Kidney epithelial cell (primary cell): ENCODE data around the gene MYOCD. TPM values are rescaled to one million over a fixed set of nuclear protein-coding genes. Genes with fewer than 3 reads are reported as not detected.

Experiments used
- DNase-seq: peaks from one replicate; pipeline ENCODE4 v3.0.0-alpha.2; 2010; ENCODE audit warnings: low read depth
- H3K27me3 ChIP-seq: 2 replicates; pipeline ENCODE4 v1.6.0; 2011; ENCODE audit warnings: low read length; ENCODE audit not compliant: control insufficient read depth, insufficient read depth
- H3K36me3 ChIP-seq: 2 replicates; pipeline ENCODE4 v1.5.1; 2011; ENCODE audit warnings: low read length; ENCODE audit not compliant: control insufficient read depth, insufficient read depth
- H3K4me3 ChIP-seq: 2 replicates; pipeline ENCODE4 v1.5.1; 2011; ENCODE audit warnings: low read depth, mild to moderate bottlenecking, control low read depth, low read length
- total RNA-seq: library from RNA; depleted of rRNA; stranded (reverse); fragments of >200 nt; gene quantifications from 2 replicates; pipeline ENCODE4 v1.2.3, GENCODE V29; 2015
- TF ChIP-seq, protein P1 (sequence below): IDR thresholded peaks from 2 replicates; pipeline ENCODE4 v1.5.1; 2011; ENCODE audit warnings: mild to moderate bottlenecking, moderate library complexity, low read length, control low read depth, inconsistent platforms; ENCODE audit not compliant: insufficient read depth, poor library complexity, severe bottlenecking

MYOCD gene
- total RNA-seq, 1 donor from 2014 or later = 2.1 TPM

DNA sequence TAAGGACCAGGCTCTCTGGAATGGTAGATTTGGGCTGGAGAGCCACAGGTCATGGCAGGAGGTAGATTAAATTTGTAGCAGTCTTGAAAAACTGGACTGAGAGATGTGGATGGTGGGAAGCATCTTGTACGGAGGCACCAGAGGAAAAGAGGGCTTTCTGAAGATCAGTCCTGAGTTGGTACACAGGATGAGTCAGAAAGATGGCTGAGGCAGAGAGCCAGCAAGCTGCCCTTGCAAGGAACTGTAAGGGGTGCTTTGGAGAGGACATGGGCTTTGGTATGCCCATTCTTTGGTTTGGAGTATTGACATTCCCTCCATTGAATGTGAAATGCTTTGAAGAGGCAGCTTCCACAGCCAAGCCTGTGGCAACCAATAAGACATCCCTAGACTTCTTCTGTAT, 55.9 kb downstream of the MYOCD start:
- H3K36me3 ChIP-seq = no peaks in the 10 kb centered on the region

DNA sequence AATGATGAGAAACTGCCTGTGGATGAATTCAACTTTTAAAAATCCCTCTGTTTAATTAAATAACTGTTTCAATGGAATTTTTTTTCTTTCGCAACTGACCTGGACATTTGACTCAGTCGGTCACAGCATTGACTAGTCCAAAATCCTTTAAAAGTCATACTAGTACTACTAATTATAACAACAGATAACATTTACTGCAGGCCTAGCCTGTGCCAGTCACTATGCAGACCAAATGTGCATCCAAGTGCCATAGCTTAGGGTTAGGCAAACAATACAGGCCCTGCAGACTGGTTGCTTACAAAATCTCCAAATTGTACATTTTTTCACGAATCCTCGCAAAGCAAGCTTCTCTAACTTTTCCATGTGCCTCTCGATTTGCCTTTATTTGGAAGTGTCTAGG, 56.6 kb downstream of the MYOCD start:
- no peak overlapping the region for H3K4me3 ChIP-seq

More for the DNA sequence above, 55.9 kb downstream of the MYOCD start:
- no peaks in the 10 kb centered on the region for H3K27me3 ChIP-seq
- TF ChIP-seq, protein P1, sequence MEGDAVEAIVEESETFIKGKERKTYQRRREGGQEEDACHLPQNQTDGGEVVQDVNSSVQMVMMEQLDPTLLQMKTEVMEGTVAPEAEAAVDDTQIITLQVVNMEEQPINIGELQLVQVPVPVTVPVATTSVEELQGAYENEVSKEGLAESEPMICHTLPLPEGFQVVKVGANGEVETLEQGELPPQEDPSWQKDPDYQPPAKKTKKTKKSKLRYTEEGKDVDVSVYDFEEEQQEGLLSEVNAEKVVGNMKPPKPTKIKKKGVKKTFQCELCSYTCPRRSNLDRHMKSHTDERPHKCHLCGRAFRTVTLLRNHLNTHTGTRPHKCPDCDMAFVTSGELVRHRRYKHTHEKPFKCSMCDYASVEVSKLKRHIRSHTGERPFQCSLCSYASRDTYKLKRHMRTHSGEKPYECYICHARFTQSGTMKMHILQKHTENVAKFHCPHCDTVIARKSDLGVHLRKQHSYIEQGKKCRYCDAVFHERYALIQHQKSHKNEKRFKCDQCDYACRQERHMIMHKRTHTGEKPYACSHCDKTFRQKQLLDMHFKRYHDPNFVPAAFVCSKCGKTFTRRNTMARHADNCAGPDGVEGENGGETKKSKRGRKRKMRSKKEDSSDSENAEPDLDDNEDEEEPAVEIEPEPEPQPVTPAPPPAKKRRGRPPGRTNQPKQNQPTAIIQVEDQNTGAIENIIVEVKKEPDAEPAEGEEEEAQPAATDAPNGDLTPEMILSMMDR = no peak
- DNase-seq = no peak
- H3K4me3 ChIP-seq = no peak overlapping the region

DNA sequence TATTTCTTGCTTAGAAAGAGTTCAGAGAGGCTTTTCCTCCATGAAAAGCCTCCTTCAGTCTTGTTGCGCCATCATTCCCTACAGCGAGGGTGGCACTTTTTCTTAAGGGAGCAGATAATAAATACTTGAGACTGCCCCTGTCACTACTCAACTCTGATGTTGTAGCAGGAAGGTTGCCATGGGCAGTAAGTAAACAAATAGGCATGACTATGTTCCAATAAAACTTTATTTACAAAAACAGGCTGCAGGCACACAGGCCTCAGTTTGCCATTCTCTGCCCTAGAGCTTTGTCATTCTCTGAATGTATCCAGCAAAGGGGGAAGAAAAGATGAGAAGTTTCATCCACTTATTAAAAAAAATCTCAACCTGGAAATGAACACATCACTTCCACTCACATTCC, 60.4 kb downstream of the MYOCD start:
- DNase-seq = no peak
- no peaks in the 10 kb centered on the region for H3K27me3 ChIP-seq
- no peak overlapping the region for H3K4me3 ChIP-seq
- H3K36me3 ChIP-seq = no peaks in the 10 kb centered on the region
- TF ChIP-seq, protein P1 = no peak

More for the DNA sequence above, 56.6 kb downstream of the MYOCD start:
- H3K36me3 ChIP-seq = no peaks in the 10 kb centered on the region
- TF ChIP-seq, protein P1 = no peak
- H3K27me3 ChIP-seq = no peaks in the 10 kb centered on the region
- no peak for DNase-seq

DNA sequence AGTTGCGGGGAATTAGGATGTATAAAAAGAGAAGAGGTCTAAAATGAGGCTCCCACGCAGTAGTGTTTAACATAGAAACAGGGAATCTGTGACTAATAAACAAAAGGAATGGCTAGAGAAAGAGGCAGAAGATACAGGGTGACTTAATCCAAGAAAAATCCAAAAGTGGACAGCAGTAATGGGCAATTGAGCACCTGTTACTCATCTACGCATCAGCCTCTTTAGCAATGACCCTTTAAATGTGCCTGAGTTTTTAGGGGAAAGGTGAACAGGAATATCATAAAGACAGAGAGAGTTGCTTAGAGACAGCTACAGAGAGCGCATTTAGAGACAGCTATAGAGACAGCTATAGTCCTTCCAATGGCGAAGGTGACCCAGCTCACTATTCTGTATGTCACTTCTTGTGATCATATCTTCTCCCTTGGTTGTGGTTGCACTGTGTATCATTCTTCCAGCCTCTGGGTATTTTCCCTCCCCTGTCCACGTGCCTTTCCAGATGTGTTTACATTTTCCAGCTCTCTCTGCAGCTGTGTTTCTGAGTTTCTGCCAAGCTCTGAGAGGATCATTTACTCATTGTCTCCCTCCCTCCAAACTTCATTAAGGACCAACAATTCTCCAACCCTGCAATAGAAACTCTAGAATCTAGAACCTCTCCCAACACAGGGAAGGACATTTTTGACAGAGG, 61.5 kb downstream of the MYOCD start:
- no peaks in the 10 kb centered on the region for H3K27me3 ChIP-seq
- no peaks in the 10 kb centered on the region for H3K36me3 ChIP-seq
- no peak for DNase-seq
- TF ChIP-seq, protein P1 = no peak
- H3K4me3 ChIP-seq = no peak overlapping the region

DNA sequence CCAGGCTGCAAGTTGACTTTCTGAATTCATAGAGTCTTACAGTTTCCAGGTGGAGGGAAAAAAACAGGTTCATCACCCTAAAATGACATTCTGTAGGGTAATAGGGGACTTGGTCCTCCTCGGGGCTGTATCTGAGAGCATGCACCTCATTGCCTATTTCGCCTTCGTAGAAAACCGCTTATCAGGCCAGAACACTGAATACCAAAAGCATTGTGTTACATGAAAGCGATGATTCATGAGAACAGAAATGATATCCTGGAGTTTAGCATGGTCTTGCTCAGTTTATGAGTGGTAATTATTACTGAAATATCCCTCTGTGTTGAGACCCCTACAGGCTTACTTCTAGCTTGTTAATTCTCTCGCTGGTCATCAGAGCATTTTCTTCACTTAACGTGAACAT, 62.2 kb downstream of the MYOCD start:
- no peaks in the 10 kb centered on the region for H3K27me3 ChIP-seq
- H3K36me3 ChIP-seq = no peaks in the 10 kb centered on the region
- H3K4me3 ChIP-seq = no peak overlapping the region
- TF ChIP-seq, protein P1 = no peak
- DNase-seq = no peak

DNA sequence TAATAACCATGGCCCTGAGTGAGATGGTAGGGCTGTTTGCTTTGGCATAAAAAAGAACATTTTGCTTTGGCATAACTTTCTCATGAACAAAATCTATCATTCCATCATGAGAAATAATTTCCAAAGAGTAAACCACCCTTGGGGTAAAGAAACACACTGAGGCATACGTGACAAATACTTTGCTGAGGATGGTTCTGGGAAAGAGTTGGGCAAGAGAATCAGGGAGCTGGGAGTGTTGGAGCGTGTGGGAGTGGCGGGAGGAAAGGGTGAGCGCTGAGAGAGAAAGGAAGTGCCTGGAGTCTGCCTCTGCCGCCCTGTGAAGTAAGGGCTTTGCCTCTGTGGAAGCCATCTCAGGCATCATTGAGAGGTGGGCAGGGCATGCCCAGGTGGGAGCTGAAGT, 63.4 kb downstream of the MYOCD start:
- H3K36me3 ChIP-seq = no peaks in the 10 kb centered on the region
- TF ChIP-seq, protein P1 = no peak
- no peak overlapping the region for H3K4me3 ChIP-seq
- DNase-seq = no peak
- no peaks in the 10 kb centered on the region for H3K27me3 ChIP-seq
